Limb (tissue), 2 donors: ENCODE results near the gene RAB30.

Experiments
- DNase-seq, 2 donors: peaks; one replicate each; pipeline ENCODE4 v3.0.0-alpha.2; 2016; ENCODE audit errors: extremely low spot score in 2 of 2

RAB30 gene, protein sequence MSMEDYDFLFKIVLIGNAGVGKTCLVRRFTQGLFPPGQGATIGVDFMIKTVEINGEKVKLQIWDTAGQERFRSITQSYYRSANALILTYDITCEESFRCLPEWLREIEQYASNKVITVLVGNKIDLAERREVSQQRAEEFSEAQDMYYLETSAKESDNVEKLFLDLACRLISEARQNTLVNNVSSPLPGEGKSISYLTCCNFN

DNA sequence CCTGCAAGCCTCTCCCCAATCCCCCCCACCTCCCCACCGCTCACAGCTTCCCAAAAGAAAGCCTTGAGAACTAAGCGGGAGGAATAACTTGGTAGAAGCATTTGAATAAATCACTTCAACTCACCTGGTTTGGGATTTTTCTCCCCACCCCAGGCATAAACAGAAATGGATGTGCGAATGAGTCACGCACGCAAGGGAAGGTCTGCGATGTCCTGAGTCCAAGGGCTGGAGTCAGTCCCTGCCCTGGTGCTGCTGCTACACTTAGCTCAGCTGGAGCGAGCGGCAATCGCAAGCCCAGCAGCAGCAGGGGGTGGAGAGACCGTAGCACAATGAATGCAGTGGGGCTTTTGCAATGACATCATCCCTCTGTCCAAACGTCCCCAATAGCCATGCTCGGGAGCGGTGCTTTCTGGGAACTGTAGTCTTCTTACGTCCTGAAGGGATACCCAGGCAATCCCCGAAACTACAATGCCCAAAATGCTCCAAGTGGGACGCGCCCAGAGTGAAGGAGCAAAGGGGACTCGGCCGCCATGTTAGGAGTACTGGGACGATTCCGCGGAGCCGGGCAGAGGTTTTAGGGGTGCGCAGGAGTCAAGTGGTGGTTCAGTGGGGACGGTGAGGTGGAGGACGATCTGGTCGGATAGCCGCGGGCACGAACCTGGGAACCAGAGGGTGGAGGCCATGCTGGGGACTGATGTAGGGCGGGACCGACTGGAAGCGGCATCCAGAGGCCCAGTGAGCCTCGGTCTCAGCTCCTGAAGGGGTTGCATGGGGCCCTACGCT, at the start of gene RAB30:
Gene RAB30, minus strand, starts transcription at position 331 of the 783 bp plus-strand sequence. CDS start 74,581 bp downstream, outside the sequence.
- peak; percentile 93 to 100 for DNase-seq

DNA sequence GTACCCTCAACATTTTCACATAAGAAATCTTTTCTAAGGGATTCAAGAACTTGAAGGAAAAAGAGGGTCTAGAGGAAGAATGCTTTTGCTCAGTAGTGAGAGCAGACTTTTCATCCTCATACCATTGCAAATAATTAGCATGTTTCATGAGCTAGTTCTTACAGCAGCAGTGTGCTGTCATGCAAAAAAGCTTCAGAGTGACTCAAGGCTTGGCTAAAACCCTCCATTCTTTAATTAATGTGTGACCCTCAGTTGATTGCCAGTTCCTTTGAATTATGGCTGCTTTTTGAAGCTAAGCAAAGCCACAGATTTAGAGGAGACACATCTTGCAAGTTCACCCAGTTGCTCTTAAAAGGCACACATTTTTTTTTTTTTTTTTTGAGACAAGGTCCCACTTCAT, 48.6 kb upstream of the RAB30 start:
- no peak for DNase-seq

DNA sequence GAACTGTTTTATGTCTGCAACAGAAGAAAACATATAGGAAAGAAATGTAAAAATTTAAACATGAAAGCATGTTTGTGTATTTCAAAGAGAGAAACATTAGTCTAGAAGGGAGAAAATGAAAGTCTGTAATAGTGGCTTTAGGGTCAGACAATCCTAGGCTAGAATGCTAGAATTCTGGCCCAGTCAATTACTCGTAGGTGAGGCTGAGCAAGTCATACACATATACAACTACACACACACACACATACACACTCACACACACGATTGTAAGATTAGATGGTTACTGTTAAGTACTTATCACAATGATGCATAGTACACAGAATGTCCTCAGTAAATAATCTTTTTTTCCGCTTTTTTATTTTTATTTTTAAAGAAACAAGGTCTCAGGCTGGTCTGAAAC, 47.5 kb upstream of the RAB30 start:
- no peak for DNase-seq

DNA sequence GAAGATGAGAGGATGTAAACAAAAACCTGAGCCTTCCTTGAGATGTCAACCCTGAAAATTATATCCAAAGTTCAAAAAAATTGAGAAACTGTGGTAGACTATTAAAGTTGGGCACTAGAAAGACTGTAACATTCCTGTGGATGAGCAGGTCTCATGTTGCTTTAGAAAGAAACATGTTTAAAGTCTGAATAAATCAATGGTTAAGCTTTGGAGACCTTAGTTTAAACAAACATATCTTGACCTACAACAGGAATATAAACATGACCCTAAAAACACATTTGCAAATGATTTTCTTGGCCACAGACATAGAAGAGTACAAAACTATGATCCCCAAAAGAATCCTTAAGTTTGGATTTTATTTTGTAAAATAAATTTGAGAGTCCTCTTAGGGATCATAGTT, 47.1 kb upstream of the RAB30 start:
- DNase-seq: no peak

DNA sequence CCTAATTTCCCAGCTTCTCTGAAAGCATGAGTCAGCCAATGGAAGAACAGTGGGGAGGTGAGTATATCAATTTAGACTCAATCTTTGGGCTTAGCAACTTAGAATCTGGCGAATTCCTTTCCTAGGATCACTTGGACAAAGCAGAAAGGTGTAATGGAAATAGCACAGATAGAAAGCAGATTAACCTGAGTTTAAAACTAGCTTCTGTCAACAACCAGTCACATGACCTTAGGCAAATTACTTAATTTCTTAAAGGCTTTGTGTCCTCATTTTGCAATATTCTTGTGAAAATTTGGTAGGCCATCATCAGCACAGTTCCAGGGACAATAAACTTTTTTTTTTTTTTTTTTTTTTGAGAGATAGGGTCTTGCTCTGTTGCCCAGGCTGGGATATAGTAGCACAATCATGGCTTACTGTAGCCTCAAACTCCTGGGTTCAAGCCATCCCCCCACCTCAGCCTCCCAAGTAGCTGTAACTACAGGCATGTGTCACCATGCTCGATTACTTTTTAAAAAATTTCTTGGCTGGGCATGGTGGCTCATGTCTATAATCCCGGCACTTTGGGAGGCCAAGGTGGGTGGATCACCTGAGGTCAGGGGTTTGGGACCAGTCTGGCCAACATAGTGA, 44.4 kb upstream of the RAB30 start:
- DNase-seq: no peak

DNA sequence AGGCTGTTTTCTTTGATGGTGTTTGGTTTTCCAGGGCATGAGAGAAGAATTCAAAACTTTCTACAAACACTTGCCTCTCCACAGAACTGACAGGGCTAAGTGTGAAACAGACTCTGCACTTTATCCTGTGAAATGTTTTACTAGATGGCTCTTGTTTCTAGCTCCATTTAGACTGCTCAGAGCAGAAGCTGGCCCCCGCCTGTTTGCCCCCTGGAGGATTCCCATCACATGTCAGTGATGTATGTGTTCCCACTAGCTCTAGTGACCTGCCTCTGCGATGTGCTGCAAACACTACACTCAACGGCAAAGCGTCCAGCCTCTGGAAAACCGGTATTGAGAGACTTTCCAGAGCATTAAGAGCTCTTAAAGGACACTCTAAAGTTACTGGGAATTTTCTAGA, 43.9 kb upstream of the RAB30 start:
- peak in 1 of 2 donors; percentile 24 for DNase-seq

DNA sequence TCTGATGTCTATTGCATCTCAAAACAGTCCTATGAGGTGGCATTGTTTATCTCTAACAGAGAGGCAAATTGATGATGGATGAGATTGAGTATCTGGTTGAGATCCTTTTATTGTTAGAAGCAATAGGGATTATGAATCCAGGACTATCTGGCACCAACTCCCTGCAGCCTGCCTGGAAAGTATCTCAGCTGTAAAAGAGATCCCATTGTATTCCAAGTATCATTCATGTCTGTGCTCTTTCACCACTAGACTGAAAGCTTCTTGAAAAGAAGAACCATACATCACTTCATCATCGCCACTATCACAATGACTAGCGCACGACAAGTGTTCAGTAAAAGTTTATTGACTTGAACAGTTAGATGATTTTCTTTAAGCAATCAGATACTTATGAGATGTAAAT, 43.3 kb upstream of the RAB30 start:
- no peak for DNase-seq

DNA sequence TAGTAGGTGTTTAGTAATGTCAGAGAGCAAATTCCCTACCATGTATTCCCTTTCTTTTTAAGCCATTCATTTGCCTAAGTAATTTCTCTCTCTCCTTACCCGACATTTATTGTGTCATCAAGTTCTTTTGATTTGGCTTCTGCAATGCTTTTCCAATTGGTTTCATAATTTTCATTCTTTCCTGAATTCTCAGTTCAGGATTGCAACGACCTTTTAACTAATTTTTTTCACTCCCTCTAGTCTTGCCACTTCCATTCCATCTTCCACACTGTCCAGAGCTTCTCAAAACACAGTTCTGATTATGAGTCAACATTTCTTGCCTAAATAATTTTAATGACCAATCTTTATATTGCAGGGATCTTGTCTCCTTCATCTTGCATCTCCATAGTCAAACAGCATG, 41.2 kb upstream of the RAB30 start:
- no peak for DNase-seq

DNA sequence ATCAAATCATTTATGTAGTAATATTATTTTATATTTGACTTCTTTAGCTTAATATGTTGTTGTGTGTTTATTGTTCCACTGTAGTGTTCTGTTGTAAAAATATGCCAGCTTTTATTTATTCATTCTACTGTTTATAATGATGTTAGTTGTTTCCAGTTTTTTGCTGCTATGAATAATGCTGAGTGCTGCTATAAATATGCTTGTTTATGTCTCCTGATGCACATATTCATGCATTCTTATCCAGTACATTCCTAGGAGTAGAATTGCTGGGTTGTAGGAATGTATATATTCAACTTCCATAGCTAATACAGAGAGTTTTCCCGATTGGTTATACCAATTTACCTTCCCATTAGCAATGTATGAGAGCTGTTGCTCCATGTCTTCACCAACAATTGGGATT, 33.5 kb upstream of the RAB30 start:
- no peak for DNase-seq

DNA sequence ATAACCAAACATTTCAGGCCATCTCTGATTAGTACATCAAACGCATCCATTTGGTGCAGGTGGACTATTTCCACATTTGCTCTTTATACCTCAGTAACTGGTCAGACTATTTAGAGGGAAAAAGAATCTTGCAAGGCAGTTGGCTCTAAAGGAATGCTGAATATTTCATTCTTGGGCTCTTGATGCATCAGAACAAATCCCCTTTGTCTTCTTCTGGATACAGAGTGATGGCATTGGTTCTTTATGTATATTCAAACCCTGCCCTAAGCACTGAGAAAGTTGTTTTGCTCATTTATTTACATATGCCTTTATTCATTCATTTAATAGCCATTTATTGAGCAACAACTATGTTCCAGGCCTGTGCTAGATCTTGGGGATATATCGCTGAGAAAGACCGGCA, 31.1 kb upstream of the RAB30 start:
- no peak for DNase-seq

DNA sequence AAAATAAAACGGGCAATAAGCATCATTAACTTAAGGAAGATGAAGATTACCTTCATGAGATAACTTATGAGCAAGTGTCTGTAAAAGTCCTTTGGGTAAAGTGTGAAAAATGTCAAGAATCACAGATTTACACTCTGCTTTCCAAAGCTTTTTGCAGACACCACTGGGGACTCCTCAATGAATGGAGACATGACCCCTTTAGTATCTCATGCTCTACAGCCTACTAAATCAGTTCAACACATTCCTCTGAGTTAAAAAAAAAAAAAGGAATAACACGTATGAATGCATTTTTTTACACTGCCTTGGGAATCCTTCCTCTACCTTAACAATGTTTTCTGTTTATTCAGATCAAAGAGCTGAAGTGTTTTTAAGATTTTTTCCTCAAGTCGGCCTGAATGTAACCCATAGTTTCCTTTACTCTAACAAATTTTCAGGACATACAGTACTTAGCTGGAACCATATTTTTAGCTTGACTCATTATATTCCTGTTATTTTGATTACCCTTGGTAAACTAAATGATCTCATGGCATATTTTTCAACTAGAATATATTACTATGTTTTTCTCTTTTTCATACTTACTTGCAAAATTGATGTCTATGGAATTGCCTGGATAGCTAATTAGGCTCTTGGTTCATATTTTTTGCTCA, 25.9 kb upstream of the RAB30 start:
- no peak for DNase-seq

DNA sequence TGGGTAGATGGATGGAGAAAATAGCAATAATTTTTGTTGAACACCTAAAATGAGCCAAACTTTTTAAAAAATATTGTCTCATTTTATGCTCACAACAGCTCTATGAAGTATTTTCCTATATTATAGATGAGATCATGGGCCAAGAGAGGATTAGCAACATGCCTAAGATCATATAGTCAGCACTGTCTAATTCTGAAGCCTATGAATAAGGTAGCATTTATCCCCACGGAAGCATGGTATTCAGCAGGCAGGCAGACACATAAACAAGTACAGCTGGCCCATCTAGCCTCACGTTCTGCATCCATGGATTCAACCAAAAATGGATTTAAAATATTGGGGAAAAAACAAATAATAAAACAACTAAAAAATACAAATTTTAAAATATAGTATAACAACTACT, 21.9 kb upstream of the RAB30 start:
- no peak for DNase-seq

DNA sequence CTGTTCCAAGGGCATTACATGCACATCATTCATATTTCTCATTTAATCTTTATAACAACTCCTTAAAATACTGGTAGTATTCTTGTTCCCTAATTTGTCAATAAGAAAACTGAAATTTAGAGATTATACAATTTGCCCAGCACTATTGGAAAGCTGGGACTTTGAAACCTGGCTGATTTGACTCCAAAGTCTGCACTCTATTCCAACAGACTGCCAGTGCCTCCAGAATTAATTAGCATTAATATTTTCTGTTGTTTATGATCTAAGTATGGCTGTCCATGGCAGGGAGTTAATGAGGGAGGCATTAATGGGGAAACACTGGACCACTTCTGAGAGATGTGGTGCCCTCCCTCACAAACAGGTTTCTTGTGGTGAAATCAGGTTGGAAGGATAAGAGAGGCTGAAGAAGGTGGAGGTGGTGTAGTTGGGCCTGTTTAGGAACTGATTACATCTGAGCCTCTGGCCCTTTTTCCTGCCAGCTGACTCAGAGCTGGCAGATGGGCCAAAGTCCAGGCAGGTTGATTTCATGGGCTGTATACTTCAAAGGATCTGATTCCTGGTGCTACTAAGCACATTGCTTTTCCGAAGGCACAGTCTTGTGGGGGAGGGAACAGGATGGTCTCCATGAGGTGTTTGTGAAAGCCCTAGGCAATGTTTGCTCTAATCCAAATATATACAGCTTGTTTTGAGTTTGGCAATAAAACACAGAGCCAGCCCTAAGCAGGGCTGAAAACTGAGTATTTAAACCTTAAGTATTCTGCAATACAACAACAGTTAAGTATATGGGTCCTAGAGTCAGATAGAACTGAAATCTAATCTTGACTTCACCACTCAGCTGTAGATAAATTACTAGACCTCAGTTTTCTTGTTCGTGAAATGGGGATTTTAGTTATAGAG, 21.0 kb upstream of the RAB30 start:
- no peak for DNase-seq

DNA sequence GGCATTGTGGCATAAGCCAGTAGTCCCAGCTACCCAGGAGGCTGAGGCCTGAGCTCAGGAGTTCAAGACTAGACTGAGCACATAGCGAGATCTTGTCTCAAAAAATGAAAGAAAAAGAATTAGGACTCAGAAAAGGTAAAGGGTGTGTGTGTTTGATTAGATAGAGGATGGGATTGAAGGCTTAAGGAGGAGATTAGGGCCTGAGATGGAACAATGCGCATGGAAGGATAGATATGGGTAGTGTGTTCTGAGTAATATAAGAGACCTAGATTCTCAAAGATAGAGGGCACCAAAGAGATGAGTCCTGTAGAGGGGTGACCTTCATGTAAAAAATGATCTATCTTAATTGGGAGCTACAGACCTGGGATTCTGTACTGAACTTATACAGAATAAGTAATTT, 17.3 kb upstream of the RAB30 start:
- DNase-seq: no peak

DNA sequence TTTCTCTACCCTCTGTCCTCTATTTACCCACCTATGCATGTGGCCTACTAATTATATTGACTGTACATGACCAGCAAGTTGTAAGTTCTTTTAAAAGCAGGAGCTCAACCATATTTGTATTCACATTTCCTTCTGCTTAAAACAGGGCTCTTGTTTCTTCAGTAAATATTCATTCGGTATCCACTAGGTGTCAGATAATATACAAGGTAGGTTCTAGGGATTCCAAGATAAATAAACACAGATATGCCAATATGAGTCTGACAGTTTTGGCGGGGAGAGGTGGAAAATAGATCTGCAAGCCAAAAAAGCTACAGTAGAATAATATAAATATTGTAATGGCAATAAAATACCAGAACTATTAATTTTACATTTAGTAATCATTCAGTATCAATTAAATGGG, 15.3 kb upstream of the RAB30 start:
- DNase-seq: no peak

DNA sequence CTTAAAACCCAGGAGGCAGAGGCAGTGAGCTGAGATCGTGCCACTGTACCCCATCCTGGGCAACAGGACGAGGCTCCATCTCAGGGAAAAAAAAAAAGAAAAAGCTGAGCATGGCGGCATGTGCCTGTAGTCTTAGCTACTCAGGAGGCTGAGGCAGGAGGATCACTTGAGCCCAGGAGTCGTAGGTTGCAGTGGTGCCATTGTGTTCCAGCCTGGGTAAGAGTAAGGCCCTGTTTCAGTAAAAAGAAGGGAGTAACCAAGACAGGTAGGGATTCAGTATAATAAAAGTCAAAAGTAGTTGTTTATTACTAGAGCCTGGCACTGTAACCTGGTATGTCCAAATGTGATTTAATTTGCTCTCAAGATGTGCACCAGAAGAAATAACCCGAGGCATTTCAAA, 8.1 kb upstream of the RAB30 start:
- DNase-seq: no peak

DNA sequence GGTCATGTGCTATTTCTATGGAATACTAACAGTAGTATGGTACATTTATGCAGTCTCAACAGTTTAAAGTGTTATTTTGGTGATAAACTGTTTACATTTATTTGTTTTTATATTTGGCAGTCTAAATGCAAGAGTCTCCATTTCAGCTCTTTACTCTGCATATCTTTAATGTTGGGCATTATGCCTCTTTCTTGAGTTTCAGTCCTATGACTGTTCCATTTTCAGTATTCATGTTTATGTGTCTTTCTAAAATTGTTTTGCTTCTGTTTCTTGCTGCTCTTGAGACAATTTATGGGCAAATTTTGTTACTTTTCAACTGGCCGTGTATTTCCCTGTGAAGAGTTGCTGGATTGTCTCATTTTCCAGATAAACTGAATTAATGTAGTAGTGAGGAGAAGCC, 6.6 kb upstream of the RAB30 start:
- no peak for DNase-seq

DNA sequence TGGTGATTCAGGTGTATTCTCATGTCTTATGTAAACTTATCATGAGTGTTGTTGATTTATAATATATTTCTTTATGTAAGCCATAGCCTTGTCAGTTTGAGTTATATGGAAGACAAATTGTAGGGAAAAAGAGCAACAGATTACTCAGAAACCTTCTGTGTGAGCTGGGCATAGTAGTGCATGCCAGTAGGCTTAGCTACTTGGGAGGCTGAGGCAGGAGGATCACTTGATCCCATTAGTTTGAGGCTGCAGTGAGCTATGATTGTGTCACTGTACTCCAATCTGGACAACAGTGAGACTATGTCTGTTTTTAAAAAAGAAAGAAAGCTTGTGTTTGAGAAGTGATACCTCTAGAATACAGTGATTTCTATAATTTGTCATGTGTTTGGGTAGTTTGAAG, 2.2 kb upstream of the RAB30 start:
- no peak for DNase-seq

DNA sequence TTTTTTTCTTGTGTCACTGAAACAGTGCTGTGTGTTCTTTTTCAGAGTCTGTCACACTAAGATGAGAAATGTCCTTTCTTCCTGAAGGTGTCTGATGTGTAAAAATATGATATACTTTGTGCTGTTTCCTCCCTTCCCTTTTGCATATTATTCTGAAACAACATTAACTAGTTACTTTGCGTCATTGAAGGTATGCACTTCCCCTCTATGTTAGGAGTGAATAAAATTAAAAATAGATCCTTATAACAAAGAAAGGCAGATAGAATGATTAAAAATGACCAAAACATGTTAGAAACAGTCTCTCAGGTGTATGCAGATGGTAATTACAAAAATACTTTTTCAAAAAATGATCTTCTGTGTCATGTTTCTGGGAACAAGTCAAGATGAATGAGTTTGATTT, 1.6 kb upstream of the RAB30 start:
- no peak for DNase-seq

DNA sequence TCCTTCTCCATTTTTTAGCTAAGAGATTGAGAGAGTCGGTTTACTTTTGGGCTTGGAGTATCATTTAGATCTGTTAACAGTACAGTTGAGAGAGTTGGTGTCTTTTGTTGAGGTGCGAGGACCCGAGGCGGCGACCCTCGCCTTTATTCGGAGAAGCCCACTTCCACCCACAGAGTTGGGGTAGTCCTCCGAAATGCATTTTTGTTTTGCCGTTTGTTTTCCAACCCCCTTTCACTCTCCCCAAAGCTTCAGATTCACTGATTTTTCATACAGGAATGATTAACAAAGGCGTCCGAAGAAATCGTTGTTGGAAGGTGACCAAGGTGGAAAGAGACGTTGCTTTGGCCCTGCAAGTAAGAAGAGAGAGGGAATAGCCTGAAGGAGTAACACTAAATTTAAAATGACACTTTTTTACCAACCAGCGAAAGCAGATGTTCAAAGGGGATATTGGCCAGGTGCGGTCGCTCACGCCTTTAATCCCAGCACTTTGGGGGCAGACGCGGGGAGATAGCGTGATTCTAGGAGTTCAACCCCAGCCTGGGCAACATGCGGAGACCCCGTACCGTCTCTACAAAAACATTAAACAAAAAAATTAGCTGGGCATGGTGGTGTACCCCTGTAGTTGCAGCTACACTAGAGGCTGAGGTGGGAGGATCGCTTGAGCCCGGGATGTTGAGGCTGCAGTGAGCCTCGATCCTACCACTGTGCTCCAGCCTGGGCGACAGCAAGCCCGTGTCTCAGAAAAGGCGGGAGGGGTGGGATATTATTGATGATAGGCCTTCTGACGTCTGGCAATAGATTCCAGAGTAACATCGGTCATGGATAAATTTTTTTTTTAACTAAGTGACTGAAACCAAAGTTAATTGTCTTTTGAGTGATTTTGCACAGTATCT, 899 bp upstream of the RAB30 start:
- peak in 1 of 2 donors; percentile 42 for DNase-seq
